Endometrial microvascular endothelial cells (primary cell): ENCODE data around the gene WARS2. TPM values are rescaled to one million over a fixed set of nuclear protein-coding genes. Genes with fewer than 3 reads are reported as not detected.
"Not testable (repeated sequence)": the region's sequence is repeated elsewhere in the genome, so short reads cannot be mapped to it uniquely, and the experiment has no call there.

Experiments used
- in situ Hi-C: cut with HindIII; loops from 2 replicates; pipeline ENCODE4 v1.10.0; 2017; ENCODE audit warnings: low sequenced_read_pairs, low pct_unique_long_range_greater_than_20kb; ENCODE audit errors: inconsistent ontology term
- total RNA-seq: library from RNA; depleted of rRNA; stranded (reverse); fragments of >200 nt; gene quantifications from one replicate; pipeline ENCODE4 v1.2.3, GENCODE V29; 2015; ENCODE audit errors: inconsistent ontology term

WARS2 gene
- total RNA-seq, result 13.2 TPM

GRCh38 chr1:119140177-119141019 is at the start of gene WARS2:
Gene WARS2 (minus strand): TSS chr1:119140653. CDS start chr1:119140644, 9 bp downstream.
- in situ Hi-C loops, result no loop called here

DNA sequence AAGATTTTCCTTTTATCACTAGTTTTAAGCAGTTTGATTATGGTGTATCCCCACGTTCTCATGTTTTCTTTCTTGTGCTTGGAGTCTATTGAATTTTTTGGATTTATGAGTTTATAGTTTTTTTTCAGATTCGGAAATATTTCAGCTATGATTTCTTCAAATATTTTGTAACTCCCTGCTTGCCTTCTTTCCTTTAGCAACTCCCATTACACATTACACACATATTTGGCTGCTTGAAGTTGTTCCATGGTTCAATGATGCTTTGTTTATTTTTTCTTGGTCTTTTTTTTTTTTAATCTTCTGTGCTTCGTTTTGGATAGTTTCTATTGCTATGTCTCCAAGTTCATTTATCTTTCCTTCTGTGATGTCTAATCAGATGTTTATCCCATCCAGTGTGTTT is 48.5 kb upstream of the WARS2 start:
- in situ Hi-C loops, result no loop called here

GRCh38 chr1:119187416-119187815 is 47.0 kb upstream of the WARS2 start:
- in situ Hi-C loops, result no loop called here

DNA sequence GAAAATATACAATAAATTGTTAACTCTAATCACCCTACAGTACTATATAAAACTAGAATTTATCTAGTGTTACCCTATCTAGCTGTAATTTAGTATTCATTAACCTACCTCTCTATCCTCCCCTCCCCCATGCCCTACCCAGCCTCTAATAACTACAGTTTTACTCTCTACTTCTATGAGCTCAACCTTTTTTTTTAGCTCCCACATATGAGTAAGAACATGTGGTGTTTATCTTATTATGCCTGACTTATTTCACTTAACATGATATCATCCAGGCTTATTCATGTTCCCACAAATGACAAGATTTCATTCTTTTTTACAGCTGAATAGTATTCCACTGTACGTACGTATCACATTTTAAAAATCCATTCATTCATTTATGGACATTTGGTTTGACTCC is 46.0 kb upstream of the WARS2 start:
- in situ Hi-C loops, result no loop called here

DNA sequence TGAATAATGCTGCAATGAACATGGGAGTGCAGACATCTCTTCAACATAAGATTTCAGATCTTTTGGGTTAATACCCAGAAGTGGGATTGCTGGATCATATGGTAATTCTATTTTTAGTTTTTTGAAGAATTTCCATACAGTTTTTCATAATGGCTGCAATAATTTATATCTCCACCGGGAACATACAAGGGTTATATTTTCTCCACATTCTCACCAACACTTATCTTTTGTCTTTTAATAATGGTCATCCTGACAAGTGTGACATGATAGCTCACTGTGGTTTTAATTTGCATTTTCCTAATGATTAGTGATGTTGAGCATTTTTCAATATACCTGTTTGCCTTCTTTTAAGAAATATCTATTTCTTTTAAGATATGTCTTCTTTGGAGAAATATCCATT is 44.5 kb upstream of the WARS2 start:
- in situ Hi-C loops, result no loop called here

DNA sequence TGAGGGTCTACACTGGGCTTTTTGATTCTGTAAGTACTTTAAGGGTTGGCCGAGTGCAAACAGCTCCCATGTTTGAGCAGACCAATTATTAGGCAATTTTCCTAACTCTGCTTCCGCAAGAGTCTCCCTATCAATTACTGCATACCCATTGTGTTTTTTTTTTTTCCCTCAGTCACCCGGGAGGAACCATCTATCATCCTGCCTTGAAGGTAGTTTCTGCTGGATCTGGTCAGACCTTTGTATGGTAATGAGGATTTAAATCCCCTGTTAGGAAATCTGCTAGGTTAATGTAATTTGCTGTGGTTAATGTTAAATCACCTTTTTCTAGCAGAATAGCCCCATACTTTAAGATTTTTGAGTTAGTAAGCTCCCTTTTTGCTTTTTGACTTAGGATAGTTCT is 40.8 kb upstream of the WARS2 start:
- in situ Hi-C loops, result no loop called here

DNA sequence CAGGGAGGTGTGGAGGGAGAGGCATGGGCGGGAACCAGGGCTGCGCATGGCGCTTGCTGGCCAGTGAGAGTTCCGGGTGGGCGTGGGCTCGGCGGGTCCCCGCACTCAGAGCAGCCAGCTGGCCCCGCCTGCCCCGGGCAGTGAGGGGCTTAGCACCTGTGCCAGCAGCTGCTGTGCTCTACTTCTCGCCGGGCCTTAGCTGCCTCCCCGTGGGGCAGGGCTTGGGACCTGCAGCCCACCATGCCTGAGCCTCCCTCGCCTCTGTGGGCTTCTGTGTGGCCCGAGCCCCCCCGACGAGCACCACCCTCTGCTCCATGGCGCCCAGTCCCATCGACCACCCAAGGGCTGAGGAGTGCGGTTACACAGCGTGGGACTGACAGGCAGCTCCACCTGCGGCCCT is 38.6 kb upstream of the WARS2 start:
- in situ Hi-C loops, result no loop called here

GRCh38 chr1:119172927-119173326 is 32.5 kb upstream of the WARS2 start:
- in situ Hi-C loops, result not testable (repeated sequence)

DNA sequence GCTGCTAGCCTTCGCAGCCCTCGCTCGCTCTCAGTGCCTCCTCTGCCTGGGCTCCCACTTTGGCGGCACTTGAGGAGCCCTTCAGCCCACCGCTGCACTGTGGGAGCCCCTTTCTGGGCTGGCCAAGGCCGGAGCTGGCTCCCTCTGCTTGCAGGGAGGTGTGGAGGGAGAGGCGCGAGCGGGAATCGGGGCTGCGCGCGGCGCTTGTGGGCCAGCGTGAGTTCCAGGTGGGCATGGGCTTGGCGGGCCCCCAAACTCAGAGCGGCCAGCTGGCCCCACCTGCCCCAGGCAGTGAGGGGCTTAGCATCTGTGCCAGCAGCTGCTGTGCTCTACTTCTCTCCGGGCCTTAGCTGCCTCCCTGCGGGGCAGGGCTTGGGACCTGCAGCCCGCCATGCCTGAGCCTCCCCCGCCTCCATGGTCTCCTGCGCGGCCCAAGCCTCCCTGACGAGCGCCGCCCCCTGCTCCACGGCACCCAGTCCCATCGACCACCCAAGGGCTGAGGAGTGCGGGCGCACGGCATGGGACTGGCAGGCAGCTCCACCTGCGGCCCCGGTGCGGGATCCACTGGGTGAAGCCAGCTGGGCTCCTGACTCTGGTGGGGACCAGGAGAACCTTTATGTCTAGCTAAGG is 31.0 kb upstream of the WARS2 start:
- in situ Hi-C loops, result not testable (repeated sequence)

DNA sequence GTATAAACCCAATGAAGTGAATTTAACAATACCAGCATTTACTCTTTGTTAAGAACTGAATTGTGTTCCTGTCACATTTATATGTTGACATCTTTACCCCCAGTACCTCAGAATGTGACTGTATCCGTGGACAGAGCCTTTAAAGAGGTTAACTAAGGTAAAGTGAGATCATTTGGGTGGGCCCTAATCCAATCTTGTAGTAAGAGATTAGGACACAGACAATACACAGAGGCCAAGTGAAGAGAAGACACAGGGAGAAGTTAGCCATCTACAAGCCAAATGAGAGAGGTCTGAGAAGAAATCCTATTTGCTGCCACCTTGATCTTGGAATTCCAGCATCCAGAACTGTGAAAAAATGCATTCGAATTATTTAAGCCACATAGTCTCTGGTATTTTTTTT is 22.9 kb upstream of the WARS2 start:
- in situ Hi-C loops, result no loop called here

DNA sequence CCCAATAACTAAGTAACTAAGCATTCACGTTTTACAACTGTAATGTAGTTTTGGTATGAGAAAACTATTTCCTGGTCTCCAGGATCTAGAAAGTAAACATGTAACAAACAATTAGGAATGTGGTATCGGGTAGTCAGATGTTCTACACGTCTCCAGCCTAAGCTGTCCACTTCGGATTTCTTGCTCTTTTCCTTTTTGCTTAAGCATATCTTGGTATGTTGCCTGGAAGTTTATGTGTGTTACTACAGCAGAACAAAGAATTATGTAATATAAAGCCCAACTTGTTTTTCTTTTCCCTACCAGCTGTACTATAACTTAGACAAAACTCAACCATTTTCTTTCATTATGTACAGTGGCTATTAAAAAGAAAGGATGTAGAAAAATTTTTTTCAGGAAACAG is 20.4 kb upstream of the WARS2 start:
- in situ Hi-C loops, result no loop called here

- in situ Hi-C loops, result no loop called here
These were observed 20.0 kb upstream of the WARS2 start for GRCh38 chr1:119160409-119160808.

- in situ Hi-C loops, result no loop called here
These were observed 19.5 kb upstream of the WARS2 start for GRCh38 chr1:119159966-119160365.

DNA sequence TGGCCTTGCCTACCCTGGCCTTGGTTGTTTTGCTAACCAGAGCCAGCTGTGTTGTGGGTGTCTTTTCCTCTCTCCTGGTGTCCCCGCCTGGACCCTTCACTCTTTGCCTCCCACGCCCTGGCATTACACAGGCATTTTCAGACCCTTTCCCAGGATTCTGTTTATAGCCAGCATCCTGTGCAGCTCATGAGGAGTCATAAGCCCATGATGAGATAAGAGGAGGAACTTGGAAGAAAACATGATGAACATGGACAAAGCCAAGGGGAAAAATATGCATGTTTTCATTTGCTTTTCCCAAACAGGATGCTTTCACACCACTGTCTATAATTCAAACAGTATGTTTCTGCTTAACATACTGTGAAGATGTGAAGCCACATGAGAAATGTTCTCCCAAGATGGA is 18.7 kb upstream of the WARS2 start:
- in situ Hi-C loops, result no loop called here

DNA sequence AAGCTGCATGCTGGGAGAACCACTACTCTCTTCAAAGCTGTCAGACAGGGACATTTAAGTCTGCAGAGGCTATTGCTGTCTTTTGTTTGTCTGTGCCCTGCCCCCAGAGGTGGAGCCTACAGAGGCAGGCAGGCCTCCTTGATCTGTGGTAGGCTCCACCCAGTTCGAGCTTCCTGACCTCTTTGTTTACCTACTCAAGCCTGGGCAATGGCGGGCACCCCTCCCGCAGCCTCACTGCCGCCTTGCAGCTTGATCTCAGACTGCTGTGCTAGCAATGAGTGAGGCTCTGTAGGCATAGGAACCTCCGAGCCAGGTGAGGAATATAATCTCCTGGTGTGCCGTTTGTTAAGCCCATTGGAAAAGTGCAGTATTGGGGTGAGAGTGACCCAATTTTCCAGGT is 16.3 kb upstream of the WARS2 start:
- in situ Hi-C loops, result not testable (repeated sequence)

DNA sequence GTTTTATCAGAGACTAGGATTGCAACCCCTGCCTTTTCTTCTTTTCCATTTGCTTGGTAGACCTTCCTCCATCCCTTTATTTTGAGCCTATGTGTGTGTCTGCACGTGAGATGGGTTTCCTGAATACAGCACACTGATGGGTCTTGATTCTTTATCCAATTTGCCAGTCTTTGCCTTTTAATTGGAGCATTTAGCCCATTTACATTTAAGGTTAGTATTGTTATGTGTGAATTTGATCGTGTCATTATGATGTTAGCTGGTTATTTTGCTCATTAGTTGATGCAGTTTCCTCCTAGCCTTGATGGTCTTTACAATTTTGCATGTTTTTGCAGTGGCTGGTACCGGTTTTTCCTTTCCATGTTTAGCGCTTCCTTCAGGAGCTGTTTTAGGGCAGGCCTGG is 14.6 kb upstream of the WARS2 start:
- in situ Hi-C loops, result not testable (repeated sequence)

- in situ Hi-C loops, result no loop called here
These were observed 9.7 kb upstream of the WARS2 start for GRCh38 chr1:119150150-119150549.

DNA sequence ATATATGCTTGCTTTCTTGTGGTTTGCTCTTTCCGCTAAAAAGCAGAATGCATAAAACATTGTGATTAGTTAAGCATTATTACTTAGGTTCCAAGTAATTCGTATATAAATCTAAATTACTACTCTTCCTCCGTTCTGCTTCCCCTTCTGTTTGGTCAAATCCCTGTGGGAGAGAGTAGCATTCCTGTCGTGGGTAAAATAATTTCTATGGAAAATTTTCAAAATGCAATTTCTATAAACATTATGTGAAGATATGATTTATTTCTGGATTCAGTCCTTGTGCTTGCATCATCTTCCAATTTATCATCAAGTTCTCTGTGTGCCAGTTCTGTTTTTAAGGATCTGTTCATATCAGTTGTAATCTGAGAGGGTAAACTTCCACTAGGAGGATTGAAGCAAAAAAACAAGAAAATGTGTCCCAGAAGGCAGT is 7.2 kb upstream of the WARS2 start:
- in situ Hi-C loops, result no loop called here

GRCh38 chr1:119146466-119146865 is 6.0 kb upstream of the WARS2 start:
- in situ Hi-C loops, result no loop called here

- in situ Hi-C loops, result no loop called here
These were observed 4.4 kb upstream of the WARS2 start for GRCh38 chr1:119144813-119145212.
